Esophagus squamous epithelium (tissue), 4 donors: ENCODE results near the gene ZBTB17.

Source experiments
- POLR2A ChIP-seq, 4 donors: fragments of 450-650 bp; IDR thresholded peaks; one replicate each; pipeline ENCODE4 v1.6.1; 2017; ENCODE audit warnings: antibody characterized with exemption in 4 of 4, mild to moderate bottlenecking in 4 of 4, moderate library complexity in 3 of 4
- TF ChIP-seq, protein P1 (sequence below), 6 experiments: fragments of 450-650 bp in 4 of 6; fragments of 200-600 bp in 2 of 6; sonication (generic) in 2 of 6; IDR thresholded peaks; one replicate each; pipeline ENCODE4 v1.5.1; 2016 to 2019; ENCODE audit warnings: antibody characterized with exemption in 6 of 6, mild to moderate bottlenecking in 4 of 6, moderate library complexity in 4 of 6

DNA sequence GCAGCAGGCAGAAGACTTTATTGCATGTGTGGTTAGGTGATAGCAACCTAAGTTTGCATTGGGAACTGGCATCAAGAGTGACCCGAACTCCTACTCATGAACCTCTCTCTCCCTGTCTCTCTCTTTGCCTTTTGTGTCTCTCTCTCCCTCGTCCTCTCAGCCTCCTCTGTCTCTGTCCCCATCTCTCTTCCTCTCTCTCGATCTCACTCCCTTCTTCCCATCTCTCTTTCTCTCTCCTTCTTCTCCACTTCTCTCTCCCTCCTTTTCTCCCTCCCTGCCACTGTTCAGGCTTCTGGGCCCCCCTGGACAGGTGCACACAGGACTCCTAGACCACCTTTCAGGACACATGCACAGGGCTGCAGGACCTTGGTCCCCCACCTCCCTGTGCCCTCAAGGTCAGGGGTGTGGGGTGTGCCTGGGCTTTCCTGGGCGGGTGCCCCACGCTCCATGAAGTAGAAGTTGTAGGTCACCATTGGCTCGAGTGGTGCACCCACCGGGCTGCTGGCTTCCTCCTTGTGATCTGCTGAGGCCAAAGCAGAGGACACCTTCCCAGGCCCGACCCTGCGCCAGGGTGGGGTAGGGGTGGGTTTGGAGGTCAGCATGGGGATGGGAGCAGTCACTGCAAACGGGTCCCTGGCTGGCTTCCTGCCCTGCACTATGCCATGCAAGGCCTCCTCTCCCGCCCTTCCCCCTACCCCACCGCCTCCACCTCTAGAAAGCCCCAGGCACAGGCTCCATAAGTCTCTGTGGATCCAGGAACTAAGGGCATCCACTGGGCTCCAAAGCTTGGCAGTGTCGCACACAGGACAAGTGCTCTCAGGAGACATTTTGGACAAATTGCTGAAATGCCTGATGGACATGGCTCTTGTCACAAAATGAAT lies 13.2 kb upstream of the ZBTB17 start:
- TF ChIP-seq, protein P1, sequence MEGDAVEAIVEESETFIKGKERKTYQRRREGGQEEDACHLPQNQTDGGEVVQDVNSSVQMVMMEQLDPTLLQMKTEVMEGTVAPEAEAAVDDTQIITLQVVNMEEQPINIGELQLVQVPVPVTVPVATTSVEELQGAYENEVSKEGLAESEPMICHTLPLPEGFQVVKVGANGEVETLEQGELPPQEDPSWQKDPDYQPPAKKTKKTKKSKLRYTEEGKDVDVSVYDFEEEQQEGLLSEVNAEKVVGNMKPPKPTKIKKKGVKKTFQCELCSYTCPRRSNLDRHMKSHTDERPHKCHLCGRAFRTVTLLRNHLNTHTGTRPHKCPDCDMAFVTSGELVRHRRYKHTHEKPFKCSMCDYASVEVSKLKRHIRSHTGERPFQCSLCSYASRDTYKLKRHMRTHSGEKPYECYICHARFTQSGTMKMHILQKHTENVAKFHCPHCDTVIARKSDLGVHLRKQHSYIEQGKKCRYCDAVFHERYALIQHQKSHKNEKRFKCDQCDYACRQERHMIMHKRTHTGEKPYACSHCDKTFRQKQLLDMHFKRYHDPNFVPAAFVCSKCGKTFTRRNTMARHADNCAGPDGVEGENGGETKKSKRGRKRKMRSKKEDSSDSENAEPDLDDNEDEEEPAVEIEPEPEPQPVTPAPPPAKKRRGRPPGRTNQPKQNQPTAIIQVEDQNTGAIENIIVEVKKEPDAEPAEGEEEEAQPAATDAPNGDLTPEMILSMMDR (IDR thresholded peaks at IDR 0.05), result no peak
- no peak for TF ChIP-seq POLR2A (IDR thresholded peaks at IDR 0.05)
